ENCODE measurements around the gene ANGPT4. TPM values are rescaled to one million over a fixed set of nuclear protein-coding genes. Genes with fewer than 3 reads are reported as not detected.

Gene ANGPT4
- total RNA-seq, 3 donors from 2014 or later = not detected

DNA sequence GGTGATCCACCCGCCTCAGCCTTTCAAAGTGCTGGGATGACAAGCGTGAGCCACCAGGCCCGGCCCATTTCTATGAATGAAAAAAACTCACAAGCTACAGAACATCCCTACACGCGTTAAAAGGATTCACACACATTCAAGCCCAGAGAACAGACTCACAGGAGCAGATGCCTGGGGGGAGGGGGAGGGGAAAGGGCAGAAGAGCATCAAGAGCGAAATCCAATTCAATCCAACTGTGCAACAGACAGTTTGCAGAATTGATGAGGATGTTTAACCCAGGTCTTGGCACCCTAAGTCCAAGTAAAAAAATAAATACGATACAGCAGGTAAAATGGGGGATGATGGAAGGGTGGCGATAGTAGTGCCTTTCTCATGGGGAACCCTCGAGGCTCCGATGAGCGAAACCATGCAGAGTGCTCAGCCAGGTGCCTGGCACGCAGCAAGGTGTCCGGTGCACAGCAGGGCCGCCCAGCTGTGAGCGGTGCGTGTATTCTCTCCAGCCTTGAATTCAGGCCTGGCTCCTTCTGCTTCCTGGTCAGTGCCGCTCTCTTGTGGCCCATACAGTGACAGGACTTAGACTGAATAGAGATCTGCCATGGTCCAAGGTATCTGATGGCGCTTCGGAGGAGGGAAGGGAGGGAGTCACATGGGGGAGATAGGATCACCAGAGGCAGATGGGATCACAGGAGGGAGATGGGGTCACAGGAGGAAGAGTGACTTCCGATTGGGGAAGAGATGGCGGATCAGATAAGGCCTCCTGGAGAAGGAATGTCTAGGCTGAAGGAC, 35.4 kb upstream of the ANGPT4 start:
- no peak for ATAC-seq
- DNase-seq = no peak
- Mint-ChIP-seq H3K4me1 (ENCODE audit: low read depth) (peaks cover 2% of the 10 kb centered on the region), H3K4me3 (no peak overlapping the region), H3K27me3 (ENCODE audit: low read depth) (peaks cover 51% of the 10 kb centered on the region), H3K36me3 (ENCODE audit: insufficient read depth) (no peaks in the 10 kb centered on the region), H3K9me3 (no peaks in the 10 kb centered on the region)

DNA sequence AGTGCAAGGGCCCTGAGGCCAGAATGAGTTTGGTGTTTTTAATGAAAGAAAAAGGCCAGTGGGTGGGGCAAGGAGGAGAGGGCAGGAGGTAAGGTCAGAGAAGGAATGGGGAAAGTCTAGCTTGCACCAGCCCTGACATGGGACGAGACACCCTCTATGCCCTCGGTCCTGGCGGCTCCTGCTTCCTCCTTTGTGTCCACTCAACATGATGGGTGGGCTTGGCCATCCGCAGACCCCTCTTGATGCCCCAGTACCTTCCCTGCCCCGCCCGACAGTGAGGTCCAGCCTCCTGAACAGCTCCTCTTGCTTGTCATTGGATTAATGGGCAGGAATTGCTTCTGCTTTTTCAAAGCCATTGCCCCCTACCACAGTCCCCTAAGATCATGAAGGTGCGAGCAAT, 33.6 kb upstream of the ANGPT4 start:
- Mint-ChIP-seq H3K4me1 (ENCODE audit: low read depth) (no peaks in the 10 kb centered on the region), H3K36me3 (ENCODE audit: insufficient read depth) (no peaks in the 10 kb centered on the region), H3K4me3 (no peak overlapping the region), H3K27me3 (ENCODE audit: low read depth) (peaks cover 48% of the 10 kb centered on the region), H3K9me3 (no peaks in the 10 kb centered on the region)
- no peak for DNase-seq
- ATAC-seq = no peak

DNA sequence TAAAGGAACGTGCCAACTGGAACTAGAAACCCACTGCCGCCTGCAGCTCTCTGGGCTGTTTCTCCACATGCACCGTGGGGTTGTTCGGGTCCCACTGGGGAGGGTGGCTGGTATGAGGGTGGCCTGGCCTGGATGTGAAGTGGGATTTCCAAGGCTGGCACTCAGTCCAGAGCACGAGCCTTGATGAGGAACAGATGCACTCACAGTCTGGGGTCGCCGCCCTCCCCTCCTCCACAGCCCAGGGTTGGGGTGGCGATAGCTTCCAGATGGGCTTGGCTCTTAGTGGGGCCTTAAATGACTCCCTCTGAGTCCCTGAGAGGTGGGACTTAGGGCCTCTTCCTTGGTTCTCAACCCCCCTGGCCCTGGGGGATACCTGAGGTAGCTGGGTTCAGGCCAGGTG, 30.7 kb upstream of the ANGPT4 start:
- no peak for DNase-seq
- Mint-ChIP-seq H3K4me3 (no peak overlapping the region), H3K36me3 (ENCODE audit: insufficient read depth) (no peaks in the 10 kb centered on the region), H3K4me1 (ENCODE audit: low read depth) (no peaks in the 10 kb centered on the region), H3K9me3 (no peaks in the 10 kb centered on the region), H3K27me3 (ENCODE audit: low read depth) (peaks cover 29% of the 10 kb centered on the region)
- ATAC-seq = no peak

DNA sequence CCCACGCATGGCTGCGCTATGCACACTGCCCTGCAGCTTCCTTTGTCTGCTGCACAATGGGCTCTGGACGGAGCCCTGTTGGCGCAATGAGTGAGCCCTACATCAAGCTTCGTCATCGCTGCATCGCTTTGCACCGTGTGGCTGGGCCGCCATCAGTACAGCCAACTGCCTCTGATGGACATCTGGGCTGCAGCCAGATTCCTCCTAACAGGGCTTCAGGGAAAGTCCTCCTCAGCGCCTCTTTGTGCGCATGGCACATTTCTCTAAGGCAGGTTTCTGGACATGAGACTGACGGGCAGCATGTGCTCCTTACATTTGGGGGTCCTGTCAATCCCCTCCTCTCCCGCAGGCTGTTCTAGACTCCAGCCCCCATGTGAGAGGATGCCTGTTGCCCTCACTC, 29.7 kb upstream of the ANGPT4 start:
- Mint-ChIP-seq H3K4me3 (no peak overlapping the region), H3K9me3 (no peaks in the 10 kb centered on the region), H3K4me1 (ENCODE audit: low read depth) (no peaks in the 10 kb centered on the region), H3K27me3 (ENCODE audit: low read depth) (peaks cover 22% of the 10 kb centered on the region), H3K36me3 (ENCODE audit: insufficient read depth) (no peaks in the 10 kb centered on the region)
- ATAC-seq (no peak), DNase-seq (no peak)

GRCh38 chr20:944774-945410, 28.8 kb upstream of the ANGPT4 start:
- Mint-ChIP-seq H3K4me3 (no peak overlapping the region), H3K36me3 (ENCODE audit: insufficient read depth) (no peaks in the 10 kb centered on the region), H3K9me3 (no peaks in the 10 kb centered on the region), H3K27me3 (ENCODE audit: low read depth) (peaks cover 17% of the 10 kb centered on the region), H3K4me1 (ENCODE audit: low read depth) (no peaks in the 10 kb centered on the region)
- DNase-seq (no peak), ATAC-seq (no peak)

- Mint-ChIP-seq H3K4me3 (no peak overlapping the region), H3K36me3 (ENCODE audit: insufficient read depth) (no peaks in the 10 kb centered on the region), H3K27me3 (ENCODE audit: low read depth) (peaks cover 16% of the 10 kb centered on the region), H3K4me1 (ENCODE audit: low read depth) (no peaks in the 10 kb centered on the region), H3K9me3 (no peaks in the 10 kb centered on the region)
- DNase-seq (no peak), ATAC-seq (no peak)
Observed at GRCh38 chr20:944148-944547, 28.0 kb upstream of the ANGPT4 start.

DNA sequence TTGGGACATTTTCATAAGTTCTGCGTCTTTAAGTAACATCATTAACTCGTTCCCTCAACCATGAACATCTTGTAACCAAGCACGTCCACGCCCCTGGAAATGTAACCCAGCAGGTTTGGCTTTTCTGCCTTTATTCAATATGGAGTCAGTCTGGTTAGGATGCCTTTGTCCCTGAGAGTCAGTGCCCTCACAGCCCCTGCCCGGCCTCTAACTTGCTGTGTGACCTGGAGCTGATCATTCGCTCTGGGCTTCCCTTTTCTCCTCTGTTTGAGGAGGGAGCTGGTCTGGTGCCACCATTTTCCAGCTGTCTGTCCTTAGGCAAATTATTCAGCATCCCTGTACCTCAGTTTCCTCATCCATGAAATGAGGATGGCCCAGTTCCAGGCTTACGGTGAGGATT, 26.5 kb upstream of the ANGPT4 start:
- Mint-ChIP-seq H3K27me3 (ENCODE audit: low read depth) (peaks cover 14% of the 10 kb centered on the region), H3K36me3 (ENCODE audit: insufficient read depth) (no peaks in the 10 kb centered on the region), H3K4me3 (no peak overlapping the region), H3K4me1 (ENCODE audit: low read depth) (no peaks in the 10 kb centered on the region), H3K9me3 (no peaks in the 10 kb centered on the region)
- ATAC-seq (no peak), DNase-seq (no peak)

- H3K4me3 Mint-ChIP-seq = no peak overlapping the region
- H3K27me3 Mint-ChIP-seq (ENCODE audit: low read depth) = peaks cover 4% of the 10 kb centered on the region
- ATAC-seq = no peak
- no peak for DNase-seq
- H3K36me3 Mint-ChIP-seq (ENCODE audit: insufficient read depth) = no peaks in the 10 kb centered on the region
- no peaks in the 10 kb centered on the region for H3K9me3 Mint-ChIP-seq
- no peaks in the 10 kb centered on the region for H3K4me1 Mint-ChIP-seq (ENCODE audit: low read depth)
Observed at GRCh38 chr20:940926-941325, 24.8 kb upstream of the ANGPT4 start.

DNA sequence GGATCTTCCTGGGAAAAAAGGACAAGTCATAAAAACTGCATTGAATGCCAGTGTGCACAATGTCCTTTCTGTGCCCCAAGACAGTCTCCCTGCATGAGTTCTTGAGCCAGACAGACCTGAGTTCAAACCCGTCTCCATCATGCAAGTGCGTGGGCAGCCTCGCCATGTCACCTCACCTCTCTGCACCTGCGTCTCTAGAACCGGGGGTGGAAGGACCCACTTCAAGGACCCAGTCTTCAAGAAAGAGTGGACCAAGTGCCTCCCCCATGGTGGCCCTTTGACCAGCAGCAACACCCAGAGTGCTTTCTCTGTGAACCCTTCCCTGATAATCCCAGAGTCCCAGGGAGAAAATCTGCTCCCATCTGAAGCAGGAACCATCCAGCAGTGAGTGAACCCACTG, 23.5 kb upstream of the ANGPT4 start:
- DNase-seq (no peak), ATAC-seq (no peak)
- Mint-ChIP-seq H3K4me1 (ENCODE audit: low read depth) (no peaks in the 10 kb centered on the region), H3K4me3 (no peak overlapping the region), H3K9me3 (no peaks in the 10 kb centered on the region), H3K36me3 (ENCODE audit: insufficient read depth) (no peaks in the 10 kb centered on the region), H3K27me3 (ENCODE audit: low read depth) (no peaks in the 10 kb centered on the region)

GRCh38 chr20:934186-934840, 18.2 kb upstream of the ANGPT4 start:
- DNase-seq (no peak), ATAC-seq (no peak)
- Mint-ChIP-seq H3K9me3 (peaks cover 9% of the 10 kb centered on the region), H3K27me3 (ENCODE audit: low read depth) (no peaks in the 10 kb centered on the region), H3K36me3 (ENCODE audit: insufficient read depth) (no peaks in the 10 kb centered on the region), H3K4me1 (ENCODE audit: low read depth) (no peaks in the 10 kb centered on the region), H3K4me3 (no peak overlapping the region)

GRCh38 chr20:933029-933428, 16.9 kb upstream of the ANGPT4 start:
- Mint-ChIP-seq H3K27me3 (ENCODE audit: low read depth) (peaks cover 2% of the 10 kb centered on the region), H3K9me3 (peaks cover 9% of the 10 kb centered on the region), H3K4me3 (no peak overlapping the region), H3K36me3 (ENCODE audit: insufficient read depth) (no peaks in the 10 kb centered on the region), H3K4me1 (ENCODE audit: low read depth) (no peaks in the 10 kb centered on the region)
- ATAC-seq (no peak), DNase-seq (no peak)

DNA sequence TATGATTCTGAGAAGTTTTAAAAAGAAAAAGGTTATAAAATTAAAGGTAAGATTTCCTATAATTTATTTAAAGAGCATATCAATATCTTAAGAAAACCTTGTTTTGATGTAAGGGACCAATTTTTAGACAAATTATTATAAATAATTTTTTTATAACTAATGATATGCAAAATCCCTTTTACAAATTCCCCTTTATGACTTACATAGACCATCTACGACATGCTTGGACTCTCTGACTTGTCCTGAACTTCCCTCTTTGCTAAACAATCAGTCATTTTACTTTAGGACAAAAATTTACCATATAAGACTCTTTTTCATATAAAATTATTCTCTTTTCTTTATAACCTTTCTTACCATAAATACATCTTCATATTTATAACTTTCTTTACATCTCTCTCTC, 15.3 kb upstream of the ANGPT4 start:
- Mint-ChIP-seq H3K9me3 (peaks cover 9% of the 10 kb centered on the region), H3K4me1 (ENCODE audit: low read depth) (no peaks in the 10 kb centered on the region), H3K4me3 (no peak overlapping the region), H3K36me3 (ENCODE audit: insufficient read depth) (no peaks in the 10 kb centered on the region), H3K27me3 (ENCODE audit: low read depth) (peaks cover 7% of the 10 kb centered on the region)
- DNase-seq (no peak), ATAC-seq (no peak)

DNA sequence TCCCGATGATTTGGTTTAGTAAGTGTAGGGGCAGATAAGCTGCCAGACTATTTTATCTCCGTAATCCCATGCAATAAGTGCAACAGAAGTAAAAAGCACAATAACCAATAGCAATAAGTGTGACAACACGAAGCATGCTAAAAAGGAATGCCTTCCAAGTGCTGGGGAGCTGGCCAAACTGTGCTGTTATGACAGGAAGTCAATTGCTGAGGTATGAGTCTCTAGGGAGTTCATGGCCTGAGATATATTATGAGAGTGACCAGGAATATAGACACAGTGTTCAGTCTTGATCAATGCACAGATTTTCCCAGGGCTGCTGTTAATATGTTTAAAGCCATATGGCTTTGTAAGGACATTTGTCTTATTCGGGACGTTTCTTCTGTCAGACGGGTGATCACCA, 10.5 kb upstream of the ANGPT4 start:
- ATAC-seq = no peak
- DNase-seq = no peak
- Mint-ChIP-seq H3K36me3 (ENCODE audit: insufficient read depth) (no peaks in the 10 kb centered on the region), H3K27me3 (ENCODE audit: low read depth) (peaks cover 7% of the 10 kb centered on the region), H3K4me3 (no peak overlapping the region), H3K4me1 (ENCODE audit: low read depth) (no peaks in the 10 kb centered on the region), H3K9me3 (peaks cover 7% of the 10 kb centered on the region)

DNA sequence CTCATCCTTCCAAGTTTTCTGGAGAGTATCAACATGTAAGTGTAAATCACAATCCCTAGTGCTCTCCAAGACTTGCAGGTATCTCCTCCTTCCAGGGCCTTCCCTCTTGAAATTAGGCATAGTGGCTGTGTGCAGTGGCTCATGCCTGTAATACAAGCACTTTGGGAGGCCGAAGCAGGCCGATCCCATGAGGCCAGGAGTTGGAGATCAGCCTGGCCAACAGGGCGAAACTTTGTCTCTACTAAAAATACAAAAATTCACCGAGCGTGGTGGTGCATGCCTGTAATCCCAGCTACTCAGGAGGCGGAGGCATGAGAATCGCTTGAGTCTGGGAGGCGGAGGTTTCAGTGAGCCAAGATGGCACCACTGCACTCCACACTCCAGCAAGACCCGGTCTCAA, 9.4 kb upstream of the ANGPT4 start:
- Mint-ChIP-seq H3K9me3 (no peaks in the 10 kb centered on the region), H3K27me3 (ENCODE audit: low read depth) (peaks cover 7% of the 10 kb centered on the region)

DNA sequence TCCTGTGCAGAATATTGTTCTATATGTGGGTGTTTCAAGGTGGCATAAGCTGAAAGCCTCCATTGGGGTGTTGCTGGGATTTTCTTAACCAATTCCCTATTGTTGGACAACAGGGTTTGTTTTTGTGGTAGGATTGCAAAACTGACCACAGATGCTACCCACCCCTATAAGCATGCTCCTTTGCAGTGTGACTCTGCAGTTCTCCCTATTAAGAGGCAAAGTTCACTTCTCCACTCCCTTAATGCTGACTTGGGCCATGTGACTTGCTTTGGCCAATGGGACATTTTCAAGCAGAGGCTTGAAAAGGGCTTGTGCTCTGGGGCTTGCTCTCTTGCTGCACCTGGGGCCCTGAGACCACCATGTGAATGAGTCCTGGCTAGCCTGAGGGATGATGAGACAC, 8.5 kb upstream of the ANGPT4 start:
- ATAC-seq (no peak), DNase-seq (no peak)
- Mint-ChIP-seq H3K36me3 (ENCODE audit: insufficient read depth) (no peaks in the 10 kb centered on the region), H3K27me3 (ENCODE audit: low read depth) (peaks cover 7% of the 10 kb centered on the region), H3K9me3 (no peaks in the 10 kb centered on the region), H3K4me1 (ENCODE audit: low read depth) (no peaks in the 10 kb centered on the region), H3K4me3 (no peak overlapping the region)

More for the DNA sequence above, 9.4 kb upstream of the ANGPT4 start:
- DNase-seq (no peak), ATAC-seq (no peak)
- Mint-ChIP-seq H3K4me1 (ENCODE audit: low read depth) (no peaks in the 10 kb centered on the region), H3K36me3 (ENCODE audit: insufficient read depth) (no peaks in the 10 kb centered on the region), H3K4me3 (no peak overlapping the region)

Data from activated T-cell treated with anti-CD3 and anti-CD28 coated beads, Interleukin-2, amount 50 U/mL, for 4 hours (primary cell).